HepG2 (cell line): ENCODE measurements around the gene TMEM127. TPM values are rescaled to one million over a fixed set of nuclear protein-coding genes. Genes with fewer than 3 reads are reported as not detected.
A peak's percentile ranks its signal among the peaks of the same experiment; 100 is the strongest.

Experiments used
- AGO1 ChIP-seq: fragments of 200-400 bp; formaldehyde crosslinking; IDR thresholded peaks from 2 replicates; pipeline ENCODE4 v1.6.1; 2017; ENCODE audit warnings: mild to moderate bottlenecking, low read depth, low read length, moderate library complexity; ENCODE audit not compliant: poor library complexity, severe bottlenecking
- AHR ChIP-seq: IDR thresholded peaks from 2 replicates; pipeline ENCODE4 v1.6.1; 2018; ENCODE audit warnings: missing genetic modification reagents, missing compliant biosample characterization
- CHCHD3 ChIP-seq: sonication (generic); formaldehyde crosslinking; IDR thresholded peaks from 2 replicates; pipeline ENCODE4 v1.8.0; 2022; ENCODE audit warnings: mild to moderate bottlenecking, missing genetic modification reagents, moderate library complexity
- EED ChIP-seq: sonication (generic); formaldehyde crosslinking; IDR thresholded peaks from 2 replicates; pipeline ENCODE4 v1.5.0; 2020; ENCODE audit warnings: mild to moderate bottlenecking, missing genetic modification reagents
- FIP1L1 ChIP-seq: fragments of 200-400 bp; formaldehyde crosslinking; IDR thresholded peaks from 2 replicates; pipeline ENCODE4 v1.6.1; 2018; ENCODE audit warnings: low read depth, mild to moderate bottlenecking, low read length, moderate library complexity, borderline replicate concordance; ENCODE audit not compliant: insufficient read depth
- GLI4 ChIP-seq: sonication (generic); formaldehyde crosslinking; IDR thresholded peaks from 2 replicates; pipeline ENCODE4 v1.5.1; 2020; ENCODE audit warnings: missing genetic modification reagents, mild to moderate bottlenecking, moderate library complexity, borderline replicate concordance
- HIVEP1 ChIP-seq: sonication (generic); formaldehyde crosslinking; IDR thresholded peaks from 2 replicates; pipeline ENCODE4 v1.4.0; 2020; ENCODE audit warnings: mild to moderate bottlenecking, missing genetic modification reagents
- NFE2 ChIP-seq: sonication (generic); formaldehyde crosslinking; IDR thresholded peaks from 2 replicates; pipeline ENCODE4 v1.4.0; 2020; ENCODE audit warnings: missing genetic modification reagents
- NFYC ChIP-seq: IDR thresholded peaks from 2 replicates; pipeline ENCODE4 v1.6.1; 2016; ENCODE audit warnings: missing genetic modification reagents, missing compliant biosample characterization
- ONECUT2 ChIP-seq: sonication (generic); formaldehyde crosslinking; IDR thresholded peaks from 2 replicates; pipeline ENCODE4 v1.4.0; 2020; ENCODE audit warnings: missing genetic modification reagents
- RAD21 ChIP-seq: fragments of 450-650 bp; formaldehyde crosslinking; IDR thresholded peaks from 2 replicates; pipeline ENCODE4 v1.5.0; 2020; ENCODE audit warnings: mild to moderate bottlenecking
- SRY ChIP-seq: sonication (generic); formaldehyde crosslinking; IDR thresholded peaks from 2 replicates; pipeline ENCODE4 v1.8.0; 2022; ENCODE audit warnings: mild to moderate bottlenecking, missing genetic modification reagents
- TGIF2 ChIP-seq: IDR thresholded peaks from 2 replicates; pipeline ENCODE4 v1.6.1; 2016; ENCODE audit warnings: control low read depth, missing compliant biosample characterization
- TP53 ChIP-seq: sonication (generic); formaldehyde crosslinking; conservative IDR thresholded peaks from 2 replicates; pipeline ENCODE4 v1.4.0; 2020; ENCODE audit warnings: missing genetic modification reagents
- ZC3H13 ChIP-seq: sonication (generic); formaldehyde crosslinking; IDR thresholded peaks from 2 replicates; pipeline ENCODE4 v1.8.1; 2023; ENCODE audit warnings: mild to moderate bottlenecking, missing genetic modification reagents, moderate library complexity
- ZNF10 ChIP-seq: sonication (generic); formaldehyde crosslinking; IDR thresholded peaks from 2 replicates; pipeline ENCODE4 v1.4.0; 2020; ENCODE audit warnings: mild to moderate bottlenecking, low read depth, missing genetic modification reagents, borderline replicate concordance
- ZNF136 ChIP-seq: sonication (generic); formaldehyde crosslinking; IDR thresholded peaks from 2 replicates; pipeline ENCODE4 v1.8.1; 2022; ENCODE audit warnings: low read depth, mild to moderate bottlenecking, moderate library complexity, missing genetic modification reagents
- ZNF20 ChIP-seq: sonication (generic); formaldehyde crosslinking; IDR thresholded peaks from 2 replicates; pipeline ENCODE4 v1.4.0; 2020; ENCODE audit warnings: mild to moderate bottlenecking, moderate library complexity, missing genetic modification reagents
- ZNF224 ChIP-seq: sonication (generic); formaldehyde crosslinking; IDR thresholded peaks from 2 replicates; pipeline ENCODE4 v1.5.0; 2020; ENCODE audit warnings: mild to moderate bottlenecking, missing genetic modification reagents
- ZNF30 ChIP-seq: sonication (generic); formaldehyde crosslinking; IDR thresholded peaks from 2 replicates; pipeline ENCODE4 v1.5.0; 2020; ENCODE audit warnings: mild to moderate bottlenecking, missing genetic modification reagents
- ZNF350 ChIP-seq: sonication (generic); formaldehyde crosslinking; IDR thresholded peaks from 2 replicates; pipeline ENCODE4 v1.4.0; 2020; ENCODE audit warnings: mild to moderate bottlenecking, low read depth, missing genetic modification reagents, borderline replicate concordance
- ZNF441 ChIP-seq: sonication (generic); formaldehyde crosslinking; IDR thresholded peaks from 2 replicates; pipeline ENCODE4 v1.7.0; 2021; ENCODE audit warnings: missing genetic modification reagents, borderline replicate concordance
- ZNF556 ChIP-seq: sonication (generic); formaldehyde crosslinking; IDR thresholded peaks from 2 replicates; pipeline ENCODE4 v1.4.0; 2020; ENCODE audit warnings: mild to moderate bottlenecking, missing genetic modification reagents, borderline replicate concordance
- ZNF557 ChIP-seq: sonication (generic); formaldehyde crosslinking; IDR thresholded peaks from 2 replicates; pipeline ENCODE4 v1.4.0; 2020; ENCODE audit warnings: missing genetic modification reagents
- ZNF629 ChIP-seq: sonication (generic); formaldehyde crosslinking; conservative IDR thresholded peaks from 2 replicates; pipeline ENCODE4 v1.5.0; 2020; ENCODE audit warnings: missing genetic modification reagents
- ZNF891 ChIP-seq: sonication (generic); formaldehyde crosslinking; IDR thresholded peaks from 2 replicates; pipeline ENCODE4 v1.5.0; 2020; ENCODE audit warnings: mild to moderate bottlenecking, missing genetic modification reagents
- polyA plus RNA-seq, 8 experiments: library from polyadenylated mRNA; depleted of rRNA in 3 of 8; stranded (reverse) in 7 of 8; unstranded in 1 of 8; fragments of >200 nt; fragmentation: Illumina TruSeq in 4 of 8; extraction: Trizol in 4 of 8; gene quantifications; 2 replicates each; pipeline versions ENCODE4 v1.2.1 to v1.2.3, GENCODE V29; 2011 to 2016; ENCODE audit warnings: low read depth in 4 of 8, missing spikeins in 1 of 8, mixed read lengths in 1 of 8; ENCODE audit not compliant: insufficient read depth in 1 of 8
- total RNA-seq, 5 experiments: library from RNA; depleted of rRNA; stranded (reverse); fragments of >200 nt; fragmentation: Illumina TruSeq; extraction: Trizol; gene quantifications; 2 replicates each; pipeline ENCODE4 v1.2.3, GENCODE V29; 2016; ENCODE audit warnings: low read depth in 1 of 5
- TF ChIP-seq, protein P1 (sequence below): sonication (generic); formaldehyde crosslinking; IDR thresholded peaks from 2 replicates; pipeline ENCODE4 v1.5.1; 2020; ENCODE audit warnings: mild to moderate bottlenecking, missing genetic modification reagents, moderate library complexity
- TF ChIP-seq, protein P2 (sequence below): sonication (generic); formaldehyde crosslinking; IDR thresholded peaks from 2 replicates; pipeline ENCODE4 v1.4.0; 2020; ENCODE audit warnings: missing genetic modification reagents

TMEM127 gene
- total and polyA plus RNA-seq, 2 of the 13 experiments (the other 11 are each of a cell fraction or from before 2014, with no cell fraction given): 21.5 to 33.9 TPM

DNA sequence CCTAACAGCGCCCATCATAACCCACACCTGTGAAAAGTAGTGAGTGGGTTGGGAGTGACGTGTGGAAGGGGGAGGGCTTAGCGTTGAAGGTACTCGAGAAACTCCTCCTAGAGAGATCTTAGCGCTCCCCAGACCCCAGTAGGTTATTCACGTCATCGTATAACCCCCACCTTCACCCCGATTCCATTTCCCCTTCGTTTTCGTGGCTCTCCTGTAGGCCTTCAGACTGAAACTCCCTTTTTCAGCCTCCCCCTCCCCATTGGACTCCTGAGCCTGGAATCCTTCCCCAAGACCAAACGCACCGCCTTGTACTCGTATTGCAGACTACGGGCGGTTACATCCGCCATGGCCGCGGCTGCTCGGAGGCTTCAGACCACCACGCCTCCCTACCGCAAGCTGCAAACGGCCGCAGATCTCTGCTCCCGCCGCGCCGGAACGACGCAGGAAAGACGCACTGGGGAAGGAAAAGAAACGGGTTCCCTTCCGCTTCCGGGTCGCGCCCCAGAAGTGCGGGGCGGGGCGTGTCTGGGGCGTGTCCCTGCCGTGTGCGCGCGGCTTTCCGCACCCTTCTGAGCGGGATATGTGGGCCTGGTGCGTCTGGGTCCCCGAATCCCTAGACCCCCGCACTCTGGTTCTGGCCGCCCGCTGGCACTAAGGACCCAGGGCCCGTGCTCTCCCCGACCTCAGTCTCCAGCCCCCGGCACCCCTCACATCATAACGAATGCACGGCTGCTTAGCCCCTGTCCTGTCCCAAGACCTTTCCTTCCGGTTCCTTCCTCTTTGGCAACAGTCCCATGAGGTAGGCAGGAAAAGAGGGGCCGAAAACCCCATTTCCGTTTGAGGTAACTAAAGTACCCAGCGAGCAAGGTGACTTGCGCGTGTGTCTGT lies 39.5 kb upstream of the TMEM127 start, which contains the start of gene SNRNP200 (continued):
- TF ChIP-seq, protein P1, sequence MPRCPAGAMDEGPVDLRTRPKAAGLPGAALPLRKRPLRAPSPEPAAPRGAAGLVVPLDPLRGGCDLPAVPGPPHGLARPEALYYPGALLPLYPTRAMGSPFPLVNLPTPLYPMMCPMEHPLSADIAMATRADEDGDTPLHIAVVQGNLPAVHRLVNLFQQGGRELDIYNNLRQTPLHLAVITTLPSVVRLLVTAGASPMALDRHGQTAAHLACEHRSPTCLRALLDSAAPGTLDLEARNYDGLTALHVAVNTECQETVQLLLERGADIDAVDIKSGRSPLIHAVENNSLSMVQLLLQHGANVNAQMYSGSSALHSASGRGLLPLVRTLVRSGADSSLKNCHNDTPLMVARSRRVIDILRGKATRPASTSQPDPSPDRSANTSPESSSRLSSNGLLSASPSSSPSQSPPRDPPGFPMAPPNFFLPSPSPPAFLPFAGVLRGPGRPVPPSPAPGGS (CRISPR knock-in tag): peak; percentile 94
- no peak for TF ChIP-seq NFE2 (CRISPR knock-in tag)
- TF ChIP-seq ONECUT2: no peak
- TF ChIP-seq SRY (CRISPR knock-in tag): peak; percentile 96
- TF ChIP-seq EED: 0 out of 2 replicates have a peak, but pooled peaks have one; percentile 34
- peak; percentile 94; the same call in 1 of the 2 replicates for TF ChIP-seq ZNF557
- TF ChIP-seq ZNF629 (CRISPR knock-in tag): peak; percentile 47; the same call in 1 of the 2 replicates
- TF ChIP-seq ZNF30 (CRISPR knock-in tag): peak; percentile 79; the same call in 1 of the 2 replicates
- TF ChIP-seq ZNF10 (CRISPR knock-in tag): no peak
- no peak for TF ChIP-seq NFYC
- TF ChIP-seq HIVEP1 (CRISPR knock-in tag): no peak; the same call in 1 of the 2 replicates
- TF ChIP-seq AHR: peak; percentile 65; the same call in 1 of the 2 replicates
- peak; percentile 96 for TF ChIP-seq ZNF224 (CRISPR knock-in tag)
- TF ChIP-seq TP53: peak; percentile 91; the same call in 1 of the 2 replicates
- peak; percentile 92; the same call in 1 of the 2 replicates for TF ChIP-seq TGIF2 (CRISPR knock-in tag)
- TF ChIP-seq ZNF20 (CRISPR knock-in tag): no peak
- TF ChIP-seq ZNF441 (CRISPR knock-in tag): peak; percentile 17; the same call in 1 of the 2 replicates
- TF ChIP-seq, protein P2, sequence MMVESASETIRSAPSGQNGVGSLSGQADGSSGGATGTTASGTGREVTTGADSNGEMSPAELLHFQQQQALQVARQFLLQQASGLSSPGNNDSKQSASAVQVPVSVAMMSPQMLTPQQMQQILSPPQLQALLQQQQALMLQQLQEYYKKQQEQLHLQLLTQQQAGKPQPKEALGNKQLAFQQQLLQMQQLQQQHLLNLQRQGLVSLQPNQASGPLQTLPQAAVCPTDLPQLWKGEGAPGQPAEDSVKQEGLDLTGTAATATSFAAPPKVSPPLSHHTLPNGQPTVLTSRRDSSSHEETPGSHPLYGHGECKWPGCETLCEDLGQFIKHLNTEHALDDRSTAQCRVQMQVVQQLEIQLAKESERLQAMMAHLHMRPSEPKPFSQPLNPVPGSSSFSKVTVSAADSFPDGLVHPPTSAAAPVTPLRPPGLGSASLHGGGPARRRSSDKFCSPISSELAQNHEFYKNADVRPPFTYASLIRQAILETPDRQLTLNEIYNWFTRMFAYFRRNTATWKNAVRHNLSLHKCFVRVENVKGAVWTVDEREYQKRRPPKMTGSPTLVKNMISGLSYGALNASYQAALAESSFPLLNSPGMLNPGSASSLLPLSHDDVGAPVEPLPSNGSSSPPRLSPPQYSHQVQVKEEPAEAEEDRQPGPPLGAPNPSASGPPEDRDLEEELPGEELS (CRISPR knock-in tag): peak; percentile 88
- peak; percentile 96 for TF ChIP-seq ZNF136 (CRISPR knock-in tag)
- 0 out of 2 replicates have a peak, but pooled peaks have one; percentile 74 for TF ChIP-seq CHCHD3
- TF ChIP-seq AGO1: peak; percentile 75
- peak; percentile 88; the same call in 1 of the 2 replicates for TF ChIP-seq GLI4 (CRISPR knock-in tag)
- no peak; the same call in 1 of the 2 replicates for TF ChIP-seq ZC3H13 (CRISPR knock-in tag)
- TF ChIP-seq ZNF556 (CRISPR knock-in tag): peak; percentile 99
- peak; percentile 37; the same call in 1 of the 2 replicates for TF ChIP-seq RAD21
- peak; percentile 88; the same call in 1 of the 2 replicates for TF ChIP-seq FIP1L1
- TF ChIP-seq ZNF891: peak; percentile 91
- peak; percentile 88 for TF ChIP-seq ZNF350
